Mesenchymal stem cell (in vitro differentiated cells and primary cell): ENCODE measurements around the gene CDH4.

Experiments
- DNase-seq: peaks from one replicate; pipeline ENCODE4 v3.0.0-alpha.2; 2013
- H2AFZ ChIP-seq: one replicate; pipeline ENCODE4 v1.6.1; 2013; ENCODE audit warnings: low read depth, mild to moderate bottlenecking, control low read depth, inconsistent platforms, low read length, moderate library complexity
- H2AK5ac ChIP-seq: 2 replicates; pipeline ENCODE4 v1.6.1; 2013; ENCODE audit warnings: low read length, moderate library complexity, mild to moderate bottlenecking, inconsistent platforms; ENCODE audit not compliant: severe bottlenecking
- H2BK120ac ChIP-seq: one replicate; pipeline ENCODE4 v1.6.1; 2013; ENCODE audit warnings: low read depth, mild to moderate bottlenecking, inconsistent platforms, low read length, moderate library complexity
- H2BK12ac ChIP-seq, 2 experiments: one replicate each; pipeline ENCODE4 v1.6.1; 2013; ENCODE audit warnings: inconsistent platforms in 2 of 2, low read length in 2 of 2, mild to moderate bottlenecking in 2 of 2, moderate library complexity in 2 of 2, control low read depth in 1 of 2
- H2BK15ac ChIP-seq: one replicate; pipeline ENCODE4 v1.6.1; 2013; ENCODE audit warnings: mild to moderate bottlenecking, low read depth, inconsistent platforms; ENCODE audit not compliant: poor library complexity, severe bottlenecking
- H2BK5ac ChIP-seq: 2 replicates; pipeline ENCODE4 v1.6.1; 2013; ENCODE audit warnings: low read depth, mild to moderate bottlenecking, low read length, control low read depth, inconsistent platforms; ENCODE audit not compliant: poor library complexity, severe bottlenecking
- H3K14ac ChIP-seq, 2 experiments: one replicate each; pipeline ENCODE4 v1.6.1; 2013; ENCODE audit warnings: inconsistent platforms in 2 of 2, low read length in 2 of 2, control low read depth in 1 of 2, mild to moderate bottlenecking in 1 of 2, moderate library complexity in 1 of 2
- H3K18ac ChIP-seq, 2 experiments: one replicate each; pipeline ENCODE4 v1.6.1; 2013; ENCODE audit warnings: inconsistent platforms in 2 of 2, low read length in 2 of 2, control low read depth in 1 of 2, low read depth in 1 of 2, mild to moderate bottlenecking in 1 of 2
- H3K23ac ChIP-seq, 2 experiments: one replicate each; pipeline ENCODE4 v1.6.1; 2013; ENCODE audit warnings: inconsistent platforms in 2 of 2, low read length in 2 of 2, mild to moderate bottlenecking in 2 of 2, moderate library complexity in 2 of 2, control low read depth in 1 of 2
- H3K27ac ChIP-seq: 2 replicates; pipeline ENCODE4 v1.5.1; 2013; ENCODE audit warnings: mild to moderate bottlenecking, moderate library complexity, low read length, control low read depth, inconsistent platforms; ENCODE audit not compliant: poor library complexity, severe bottlenecking
- H3K27me3 ChIP-seq, 2 experiments: 2 replicates each; pipeline versions ENCODE4 v1.6.1 to v1.7.0; 2013; ENCODE audit warnings: low read length in 2 of 2, mild to moderate bottlenecking in 2 of 2, moderate library complexity in 2 of 2, control low read depth in 1 of 2, inconsistent platforms in 1 of 2; ENCODE audit not compliant: control insufficient read depth in 1 of 2, insufficient read depth in 1 of 2
- H3K36me3 ChIP-seq, 2 experiments: 2 replicates each; pipeline versions ENCODE4 v1.6.1 to v1.7.0; 2013; ENCODE audit warnings: low read length in 2 of 2, control low read depth in 1 of 2, inconsistent platforms in 1 of 2, low read depth in 1 of 2, mild to moderate bottlenecking in 1 of 2; ENCODE audit not compliant: insufficient read depth in 2 of 2, control insufficient read depth in 1 of 2
- H3K4ac ChIP-seq, 2 experiments: one replicate each; pipeline ENCODE4 v1.6.1; 2013; ENCODE audit warnings: inconsistent platforms in 2 of 2, low read length in 2 of 2, mild to moderate bottlenecking in 2 of 2, moderate library complexity in 2 of 2, control low read depth in 1 of 2, low read depth in 1 of 2
- H3K4me1 ChIP-seq: 2 replicates; pipeline ENCODE4 v1.6.1; 2013; ENCODE audit warnings: low read depth, low read length, control low read depth; ENCODE audit not compliant: control insufficient read depth, insufficient read depth
- H3K4me2 ChIP-seq: 2 replicates; pipeline ENCODE4 v1.6.1; 2013; ENCODE audit warnings: low read length, mild to moderate bottlenecking, inconsistent platforms; ENCODE audit not compliant: poor library complexity, severe bottlenecking
- H3K4me3 ChIP-seq, 2 experiments: 2 replicates each; pipeline versions ENCODE4 v1.5.1 to v1.7.0; 2013; ENCODE audit warnings: low read length in 2 of 2, mild to moderate bottlenecking in 2 of 2, control low read depth in 1 of 2, low read depth in 1 of 2; ENCODE audit not compliant: insufficient read depth in 1 of 2
- H3K79me1 ChIP-seq: replicated peaks from 2 replicates; pipeline ENCODE4 v1.6.1; 2013; ENCODE audit warnings: mild to moderate bottlenecking, control low read depth, low read length, inconsistent platforms; ENCODE audit not compliant: poor library complexity, severe bottlenecking
- H3K9ac ChIP-seq: 2 replicates; pipeline ENCODE4 v1.7.0; 2013; ENCODE audit warnings: mild to moderate bottlenecking, low read length, moderate library complexity
- H3K9me3 ChIP-seq: 2 replicates; pipeline ENCODE4 v1.7.0; 2013; ENCODE audit warnings: mild to moderate bottlenecking, low read length; ENCODE audit not compliant: control insufficient read depth
- H4K8ac ChIP-seq: one replicate; pipeline ENCODE4 v1.6.1; 2013; ENCODE audit warnings: inconsistent platforms, mild to moderate bottlenecking, low read length, moderate library complexity
- H4K91ac ChIP-seq: one replicate; pipeline ENCODE4 v1.6.1; 2013; ENCODE audit warnings: mild to moderate bottlenecking, low read length, inconsistent platforms
- WGBS: methylation state at CpG from one replicate; pipeline ENCODE4 v1.1.7; 2013; ENCODE audit warnings: mixed read lengths; 5-methylcytosine and 5-hydroxymethylcytosine counted together

CDH4 gene

GRCh38 chr20:61644378-61645076, 392.5 kb downstream of the CDH4 start:
- no peak overlapping the region for H2AK5ac ChIP-seq
- no peak overlapping the region for H2BK15ac ChIP-seq
- H2BK5ac ChIP-seq: no peak overlapping the region
- H4K91ac ChIP-seq: no peak overlapping the region
- no peak overlapping the region for H2BK120ac ChIP-seq
- DNase-seq: no peak
- no peak overlapping the region for H2BK12ac ChIP-seq
- no peak overlapping the region for H3K18ac ChIP-seq
- H3K14ac ChIP-seq: no peak overlapping the region
- no peak overlapping the region for H3K4ac ChIP-seq
- H3K4me1 ChIP-seq: peaks cover 9% of the 10 kb centered on the region
- H3K4me2 ChIP-seq: no peak overlapping the region
- no peak overlapping the region for H2AFZ ChIP-seq
- H3K27ac ChIP-seq: no peak overlapping the region
- H3K27me3 ChIP-seq: peaks cover 14 to 53% of the 10 kb centered on the region in 2 experiments
- whole genome bisulfite sequencing: 87% methylated on average over 25 of the region's 25 CpGs
- no peaks in the 10 kb centered on the region for H3K9me3 ChIP-seq
- no peak overlapping the region for H4K8ac ChIP-seq
- no peaks in the 10 kb centered on the region for H3K79me1 ChIP-seq
- no peak overlapping the region for H3K4me3 ChIP-seq
- no peak overlapping the region for H3K9ac ChIP-seq
- no peaks in the 10 kb centered on the region for H3K36me3 ChIP-seq
- no peak overlapping the region for H3K23ac ChIP-seq

GRCh38 chr20:61645732-61646131, 393.7 kb downstream of the CDH4 start:
- Histone ChIP-seq H3K4ac (no peak overlapping the region), H3K4me1 (peaks cover 5% of the 10 kb centered on the region), H3K27ac (no peak overlapping the region), H3K79me1 (no peaks in the 10 kb centered on the region), H3K36me3 (no peaks in the 10 kb centered on the region), H2BK5ac (no peak overlapping the region), H2AK5ac (no peak overlapping the region), H4K91ac (no peak overlapping the region), H3K27me3 (peaks cover 14 to 53% of the 10 kb centered on the region in 2 experiments), H3K14ac (no peak overlapping the region), H2AFZ (no peak overlapping the region), H3K4me3 (no peak overlapping the region), H3K9me3 (no peaks in the 10 kb centered on the region), H2BK15ac (no peak overlapping the region), H3K23ac (no peak overlapping the region), H3K4me2 (no peak overlapping the region), H3K18ac (no peak overlapping the region), H2BK12ac (no peak overlapping the region), H3K9ac (no peak overlapping the region), H2BK120ac (no peak overlapping the region), H4K8ac (no peak overlapping the region)
- DNase-seq: no peak
- 83% methylated on average over 1 of the region's 1 CpG for WGBS

- H3K9me3 ChIP-seq: no peaks in the 10 kb centered on the region
- H3K4ac ChIP-seq: no peak overlapping the region
- 81% methylated on average over 8 of the region's 8 CpGs for WGBS
- H3K27ac ChIP-seq: no peak overlapping the region
- no peak overlapping the region for H2BK5ac ChIP-seq
- no peak overlapping the region for H3K18ac ChIP-seq
- no peaks in the 10 kb centered on the region for H3K36me3 ChIP-seq
- no peaks in the 10 kb centered on the region for H3K79me1 ChIP-seq
- H2BK15ac ChIP-seq: no peak overlapping the region
- no peak overlapping the region for H2BK120ac ChIP-seq
- H2BK12ac ChIP-seq: no peak overlapping the region
- peaks cover 6% of the 10 kb centered on the region for H3K4me1 ChIP-seq
- H4K91ac ChIP-seq: no peak overlapping the region
- no peak overlapping the region for H3K4me2 ChIP-seq
- no peak overlapping the region for H2AFZ ChIP-seq
- no peak overlapping the region for H3K14ac ChIP-seq
- no peak for DNase-seq
- H2AK5ac ChIP-seq: no peak overlapping the region
- H4K8ac ChIP-seq: no peak overlapping the region
- H3K27me3 ChIP-seq: peaks cover 18 to 53% of the 10 kb centered on the region in 2 experiments
- H3K4me3 ChIP-seq: no peak overlapping the region
- H3K9ac ChIP-seq: no peak overlapping the region
- H3K23ac ChIP-seq: no peak overlapping the region
Observed at GRCh38 chr20:61646453-61646852, 394.4 kb downstream of the CDH4 start.

- H3K9me3 ChIP-seq: no peaks in the 10 kb centered on the region
- H3K36me3 ChIP-seq: no peaks in the 10 kb centered on the region
- no peak overlapping the region for H4K91ac ChIP-seq
- H3K14ac ChIP-seq: no peak overlapping the region
- H3K4me1 ChIP-seq: peaks cover 6% of the 10 kb centered on the region
- WGBS: 86% methylated on average over 8 of the region's 8 CpGs
- H3K4me2 ChIP-seq: no peak overlapping the region
- peaks cover 18 to 53% of the 10 kb centered on the region in 2 experiments for H3K27me3 ChIP-seq
- H2AK5ac ChIP-seq: no peak overlapping the region
- H2BK120ac ChIP-seq: no peak overlapping the region
- no peak overlapping the region for H3K4ac ChIP-seq
- DNase-seq: no peak
- H4K8ac ChIP-seq: no peak overlapping the region
- no peaks in the 10 kb centered on the region for H3K79me1 ChIP-seq
- H2AFZ ChIP-seq: no peak overlapping the region
- H2BK5ac ChIP-seq: no peak overlapping the region
- no peak overlapping the region for H3K4me3 ChIP-seq
- no peak overlapping the region for H3K9ac ChIP-seq
- H2BK12ac ChIP-seq: no peak overlapping the region
- H3K23ac ChIP-seq: no peak overlapping the region
- no peak overlapping the region for H3K18ac ChIP-seq
- H2BK15ac ChIP-seq: no peak overlapping the region
- no peak overlapping the region for H3K27ac ChIP-seq
Observed at GRCh38 chr20:61646986-61647385, 394.9 kb downstream of the CDH4 start.
